GM19452 (cell line): ENCODE data around the gene TBCCD1.
A peak's percentile ranks its signal among the peaks of the same experiment; 100 is the strongest.

Source experiments
- ATAC-seq: cut with Tn5 transposase; IDR thresholded peaks from one replicate; pipeline ENCODE4 v1.9.1; 2021; ENCODE audit not compliant: unreplicated experiment

The TBCCD1 gene, protein sequence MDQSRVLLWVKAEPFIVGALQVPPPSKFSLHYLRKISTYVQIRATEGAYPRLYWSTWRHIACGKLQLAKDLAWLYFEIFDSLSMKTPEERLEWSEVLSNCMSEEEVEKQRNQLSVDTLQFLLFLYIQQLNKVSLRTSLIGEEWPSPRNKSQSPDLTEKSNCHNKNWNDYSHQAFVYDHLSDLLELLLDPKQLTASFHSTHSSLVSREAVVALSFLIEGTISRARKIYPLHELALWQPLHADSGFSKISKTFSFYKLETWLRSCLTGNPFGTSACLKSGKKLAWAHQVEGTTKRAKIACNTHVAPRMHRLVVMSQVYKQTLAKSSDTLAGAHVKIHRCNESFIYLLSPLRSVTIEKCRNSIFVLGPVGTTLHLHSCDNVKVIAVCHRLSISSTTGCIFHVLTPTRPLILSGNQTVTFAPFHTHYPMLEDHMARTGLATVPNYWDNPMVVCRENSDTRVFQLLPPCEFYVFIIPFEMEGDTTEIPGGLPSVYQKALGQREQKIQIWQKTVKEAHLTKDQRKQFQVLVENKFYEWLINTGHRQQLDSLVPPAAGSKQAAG

GRCh38 chr3:186567072-186567921, at the start of gene TBCCD1:
Gene TBCCD1 (minus strand): TSS chr3:186567339. CDS start chr3:186564329, 3,010 bp downstream.
- peak; percentile 51 for ATAC-seq

DNA sequence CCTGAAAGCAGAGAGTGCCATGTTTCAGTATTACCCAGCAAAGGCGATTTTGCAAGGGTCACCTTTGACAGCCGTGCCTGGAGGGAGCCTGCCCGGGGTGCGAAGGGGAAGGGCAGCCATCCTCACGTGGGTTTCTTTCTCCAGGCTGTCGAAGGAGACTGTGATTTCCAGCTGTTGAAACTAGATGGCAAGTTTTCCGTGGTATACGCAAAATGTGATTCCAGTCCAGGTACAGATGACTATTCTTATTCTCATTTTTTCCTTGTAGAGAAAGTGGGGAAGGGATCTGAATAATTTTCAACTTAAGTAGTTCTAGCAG, 49.1 kb upstream of the TBCCD1 start:
- ATAC-seq: no peak

DNA sequence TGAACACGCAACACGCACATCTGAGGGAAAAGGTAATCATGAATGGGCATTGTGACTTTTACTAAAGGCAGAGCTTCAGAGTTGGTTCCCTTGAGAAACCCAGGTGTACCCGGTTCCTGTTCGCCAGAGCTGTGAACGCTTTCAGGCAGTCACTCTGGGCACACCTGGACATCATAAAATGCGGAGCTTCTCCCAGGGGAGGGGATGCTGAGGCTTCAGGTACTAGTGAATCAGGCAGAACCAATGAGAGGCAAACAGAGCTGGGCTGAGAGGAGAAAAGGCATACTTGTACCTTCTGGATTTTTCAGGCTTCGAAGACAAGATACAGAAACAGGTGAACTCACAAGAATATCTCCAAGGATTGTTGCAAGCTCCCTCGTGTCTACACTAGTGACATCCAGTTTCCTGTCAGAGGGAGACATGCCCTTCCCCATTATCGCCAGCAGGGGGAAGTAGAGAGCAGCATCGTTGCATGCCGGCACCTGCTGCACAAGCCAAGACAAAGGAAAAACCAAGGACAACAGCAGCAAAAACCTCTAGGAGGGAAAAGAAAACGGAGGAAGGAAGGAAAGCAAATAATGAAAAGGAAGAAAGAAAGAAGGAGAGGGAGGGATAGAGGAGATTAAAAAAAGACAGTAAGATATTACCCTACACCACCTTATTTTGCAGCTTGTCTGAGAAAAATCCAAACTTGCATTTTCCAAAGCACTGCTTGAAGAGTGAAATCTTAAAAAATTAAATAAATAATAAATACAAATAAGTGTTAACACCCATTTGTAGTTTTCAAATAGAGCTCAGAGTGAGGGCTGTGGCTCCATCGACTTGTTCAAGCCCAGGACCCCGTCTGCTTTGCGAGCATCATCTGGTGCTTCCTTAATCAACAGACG, 47.7 kb upstream of the TBCCD1 start:
- no peak for ATAC-seq

GRCh38 chr3:186614266-186614596, 47.1 kb upstream of the TBCCD1 start:
- no peak for ATAC-seq

- ATAC-seq: no peak
Observed at GRCh38 chr3:186613637-186614265, 46.6 kb upstream of the TBCCD1 start.

- ATAC-seq: no peak
Observed at GRCh38 chr3:186612721-186613636, 45.8 kb upstream of the TBCCD1 start, which contains the start of gene AHSG. Gene AHSG (plus strand): TSS chr3:186613060. CDS start chr3:186613142, 82 bp downstream.

GRCh38 chr3:186612065-186612464, 44.9 kb upstream of the TBCCD1 start:
- no peak for ATAC-seq

DNA sequence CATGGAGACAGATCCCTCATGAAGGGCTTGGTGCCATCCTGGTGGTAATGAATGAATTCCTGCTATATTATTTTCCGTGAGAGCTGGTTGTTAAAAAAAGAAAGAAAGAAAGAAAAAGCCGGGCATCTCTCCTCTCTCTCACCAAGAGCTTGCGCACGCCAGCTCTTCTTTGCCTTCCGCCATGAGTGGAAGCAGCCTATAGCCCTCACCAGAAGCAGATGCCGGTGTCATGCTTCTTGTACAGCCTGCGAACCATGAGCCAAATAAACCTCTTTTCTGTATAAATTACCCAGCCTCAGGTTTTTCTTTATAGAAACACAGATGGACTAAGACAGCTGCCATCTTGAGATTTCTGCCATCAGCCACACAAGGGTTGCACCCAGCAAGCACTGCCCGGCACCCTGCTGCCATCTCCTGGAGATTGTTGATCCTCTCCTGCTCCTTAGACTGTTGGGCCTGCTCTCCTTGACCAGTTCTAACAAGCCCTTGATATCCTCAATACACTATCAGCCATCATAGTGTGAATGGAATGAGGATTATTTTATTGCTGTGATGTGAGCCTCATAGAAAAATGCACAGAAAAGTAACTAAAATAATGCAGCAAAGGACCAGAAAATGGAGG, 42.2 kb upstream of the TBCCD1 start:
- ATAC-seq: no peak

DNA sequence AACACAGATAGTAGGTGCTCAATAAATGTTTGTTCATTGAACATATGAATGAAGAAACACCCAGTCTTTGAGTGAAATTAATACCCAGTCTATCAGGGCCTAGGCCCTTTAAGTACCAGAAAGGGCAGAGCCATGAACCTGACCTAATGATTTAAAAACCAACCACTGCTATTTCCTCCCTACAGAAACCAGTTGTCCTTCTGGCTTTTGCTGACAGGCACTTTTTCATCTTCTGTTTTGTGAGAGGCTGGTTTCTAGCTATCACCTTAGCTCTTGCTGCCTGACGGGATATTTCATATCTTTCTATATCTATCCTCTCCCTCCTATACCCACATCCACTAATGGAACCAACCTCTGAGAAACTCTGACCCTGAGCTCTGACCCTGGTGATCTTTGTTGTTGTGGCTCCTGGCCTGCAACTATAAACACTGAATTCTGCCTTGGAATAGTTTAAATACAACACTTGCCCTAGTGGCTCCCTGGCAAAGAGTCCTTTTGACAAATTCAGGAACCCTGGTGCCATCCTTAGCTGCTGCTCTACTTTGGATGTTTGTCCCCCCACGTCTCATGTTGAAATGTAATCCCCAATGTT, 41.6 kb upstream of the TBCCD1 start:
- no peak for ATAC-seq

DNA sequence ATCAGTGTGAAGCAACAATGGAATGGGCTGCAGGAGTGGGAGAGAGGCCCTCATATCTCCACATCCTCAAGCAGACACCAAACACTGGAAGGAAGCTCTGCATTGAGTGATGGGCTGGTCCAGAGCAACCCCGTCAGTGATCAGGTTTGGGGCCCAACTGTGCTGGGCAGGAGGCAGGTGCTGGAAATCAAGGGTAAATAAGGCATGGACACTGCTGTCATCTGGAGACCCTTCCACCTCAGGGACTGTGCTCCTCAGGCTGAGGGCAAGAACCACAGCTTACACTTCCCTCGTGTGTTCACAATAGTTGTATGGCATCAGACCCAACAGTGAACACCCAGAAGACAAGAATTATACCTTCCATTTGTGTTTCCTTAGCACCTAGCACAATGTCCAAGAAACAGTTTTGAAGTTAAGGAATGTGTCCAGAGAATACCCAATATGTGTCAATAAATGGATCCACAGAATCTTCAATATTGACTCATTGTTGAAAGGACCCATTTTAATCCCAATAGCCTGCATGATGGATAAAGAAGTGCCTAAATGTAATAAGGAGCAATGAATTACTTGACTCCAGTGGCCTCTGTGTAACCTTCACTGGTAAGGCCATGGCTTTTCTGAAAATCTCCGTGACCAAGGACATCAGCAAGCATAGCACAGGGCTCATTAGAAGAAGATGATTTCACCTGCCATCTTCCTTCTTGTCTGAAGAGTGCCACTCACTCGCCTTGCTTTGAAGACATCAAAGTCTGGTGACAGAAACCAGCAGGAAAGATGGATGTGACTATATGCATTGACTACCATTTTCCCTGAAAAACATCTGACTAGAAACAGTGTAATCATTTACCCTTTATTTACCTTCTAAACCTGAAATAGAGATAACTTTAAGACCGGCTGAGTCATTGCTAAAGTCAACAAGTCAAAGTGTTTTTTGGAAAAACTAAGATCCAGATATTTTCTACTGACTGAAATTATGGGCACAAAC, 38.7 kb upstream of the TBCCD1 start:
- no peak for ATAC-seq

- no peak for ATAC-seq
Observed at GRCh38 chr3:186605078-186605477, 37.9 kb upstream of the TBCCD1 start.

DNA sequence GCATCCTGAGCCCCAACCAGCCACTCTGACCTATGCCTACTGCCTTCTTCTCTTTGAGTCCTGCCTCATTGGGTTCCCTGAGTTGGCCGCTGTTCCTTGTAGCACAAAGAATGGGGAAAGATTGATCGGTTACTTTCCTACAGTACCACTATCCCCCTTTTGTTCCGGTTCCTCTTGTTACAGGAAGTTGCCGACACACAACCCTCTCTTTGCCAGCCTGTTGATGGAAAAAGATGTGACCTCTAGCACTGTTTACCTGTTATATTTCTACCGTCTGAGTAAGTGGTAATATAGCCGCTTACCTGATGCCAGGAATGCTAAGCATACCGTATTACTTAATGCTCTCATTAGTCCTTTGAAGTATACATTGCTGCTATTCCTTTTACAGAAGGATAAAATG, 36.0 kb upstream of the TBCCD1 start:
- no peak for ATAC-seq

GRCh38 chr3:186600896-186601295, 33.8 kb upstream of the TBCCD1 start:
- ATAC-seq: no peak

DNA sequence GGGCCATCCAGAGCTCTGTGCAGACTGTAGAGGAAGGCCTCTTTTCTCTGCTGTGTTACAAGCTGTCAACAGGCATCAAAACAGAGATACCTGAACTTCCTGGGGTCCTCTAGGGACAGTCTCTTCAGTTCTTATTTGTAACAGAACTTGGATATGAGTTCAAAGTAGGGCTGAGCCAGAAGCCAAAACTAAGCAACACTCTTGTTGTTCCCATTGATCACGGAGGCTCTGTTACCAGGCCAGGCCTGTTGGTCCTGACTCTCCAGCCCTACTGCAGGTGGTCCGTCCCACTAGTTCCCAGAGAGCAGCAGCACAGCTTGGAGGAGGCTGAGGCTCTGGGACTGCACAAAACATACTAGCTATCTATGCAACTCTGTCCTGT, 32.6 kb upstream of the TBCCD1 start:
- no peak for ATAC-seq

GRCh38 chr3:186599142-186599784, 32.1 kb upstream of the TBCCD1 start:
- no peak for ATAC-seq

DNA sequence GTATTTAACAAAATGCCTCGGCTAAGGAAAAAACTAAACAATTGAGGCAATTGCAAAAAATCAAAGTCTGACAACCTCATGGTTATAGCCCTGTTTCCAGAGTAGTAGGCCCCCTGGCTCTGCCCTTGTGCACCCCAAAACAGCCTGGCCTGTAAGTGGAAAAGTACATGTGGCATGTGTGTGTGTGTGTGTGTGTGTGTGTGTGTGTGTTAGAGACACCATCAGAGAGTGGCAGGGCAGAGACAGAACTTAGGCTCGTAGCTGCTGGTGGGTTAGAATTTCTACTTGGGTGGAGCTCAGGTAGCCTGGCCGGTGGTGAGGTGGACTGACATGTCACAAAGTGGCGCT, 31.6 kb upstream of the TBCCD1 start:
- no peak for ATAC-seq

DNA sequence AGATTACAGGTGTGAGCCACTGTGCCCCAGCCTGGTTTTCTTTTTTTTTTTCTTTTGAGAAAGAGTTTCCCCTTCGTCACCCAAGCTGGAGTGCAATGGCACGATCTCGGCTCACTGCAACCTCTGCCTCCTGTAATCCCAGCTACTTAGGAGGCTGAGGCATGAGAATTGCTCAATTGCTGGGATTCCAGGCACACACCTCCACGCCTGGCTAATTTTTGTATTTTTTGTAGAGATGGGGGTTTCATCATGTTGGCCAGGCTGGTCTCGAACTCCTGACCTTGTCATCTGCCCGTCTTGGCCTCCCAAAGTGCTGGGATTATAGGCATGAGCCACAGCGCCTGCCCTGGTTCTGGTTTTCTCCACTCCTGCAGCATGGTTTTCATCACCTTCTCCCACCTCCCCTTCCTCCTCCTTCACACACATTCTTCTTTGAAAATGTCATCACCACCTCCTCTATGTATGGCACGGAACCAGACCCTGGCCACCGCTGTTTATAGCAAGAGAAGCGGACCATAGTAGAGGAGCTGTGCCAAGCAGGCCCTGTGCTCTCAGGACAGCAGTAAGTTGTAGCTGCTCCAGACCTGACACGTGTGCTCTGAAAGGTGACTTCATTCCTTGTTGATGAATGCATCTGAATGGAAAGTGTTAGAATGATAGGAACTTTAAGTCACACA, 31.1 kb upstream of the TBCCD1 start:
- ATAC-seq: no peak
